ENCODE measurements around the gene CASKIN2. TPM values are rescaled to one million over a fixed set of nuclear protein-coding genes. Genes with fewer than 3 reads are reported as not detected.
A peak's percentile ranks its signal among the peaks of the same experiment; 100 is the strongest.

Gene CASKIN2
- total RNA-seq: 48.2 TPM
- long read RNA-seq, partial matches to known transcripts: 48 of 60 reads
- long read RNA-seq, other reads (novel, unspliced or antisense): 12 of 60 reads

DNA sequence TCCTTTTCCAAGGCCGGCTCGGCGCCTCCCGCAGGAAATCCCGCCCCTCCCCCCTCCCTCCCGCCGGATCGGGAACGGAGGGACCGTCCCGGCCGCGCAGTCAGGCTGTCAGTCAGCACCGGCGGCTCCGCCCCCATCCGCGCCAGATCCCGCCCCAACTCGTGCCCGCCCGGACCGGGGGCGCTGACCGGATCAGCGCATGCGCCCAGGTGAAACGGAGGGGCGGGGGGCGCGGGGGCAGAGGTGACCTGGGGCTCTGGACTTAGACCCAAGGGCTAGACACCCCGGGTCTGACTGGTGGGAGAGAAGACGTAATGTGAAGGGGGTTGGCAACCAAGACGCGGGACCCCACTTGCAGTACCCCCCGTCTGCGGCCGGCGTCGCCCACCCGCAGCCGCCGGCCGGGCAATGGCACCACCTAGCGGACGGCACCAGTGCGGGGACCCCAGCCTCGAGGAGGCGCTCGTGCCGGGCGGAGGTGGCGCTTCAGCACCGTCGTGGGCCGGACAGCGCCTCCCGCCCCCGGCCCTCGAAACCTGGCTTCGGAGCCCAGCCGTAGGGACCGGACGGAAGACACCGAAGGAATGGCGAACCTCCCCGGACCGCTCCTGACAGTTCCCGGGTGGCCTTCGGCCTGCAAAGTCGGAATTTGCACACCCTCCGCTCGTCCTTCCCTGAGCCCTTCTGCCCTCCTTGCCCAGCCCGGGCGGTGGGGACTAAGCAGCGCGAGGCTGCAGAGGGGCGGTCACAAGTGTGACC lies at the start of gene CASKIN2:
Gene CASKIN2, minus strand, starts transcription at position 42 of the 759 bp plus-strand sequence. CDS start 1,733 bp downstream, outside the sequence.
- DNase-seq (ENCODE audit: low spot score): peak; percentile 97
- intact Hi-C loops (cut with DNase I): loop anchor here (1.0 to 5.0 kb wide), 4 partner anchors 72 to 243 kb away; partner anchors contain the start of genes GRB2, MIF4GD and MYO15B

DNA sequence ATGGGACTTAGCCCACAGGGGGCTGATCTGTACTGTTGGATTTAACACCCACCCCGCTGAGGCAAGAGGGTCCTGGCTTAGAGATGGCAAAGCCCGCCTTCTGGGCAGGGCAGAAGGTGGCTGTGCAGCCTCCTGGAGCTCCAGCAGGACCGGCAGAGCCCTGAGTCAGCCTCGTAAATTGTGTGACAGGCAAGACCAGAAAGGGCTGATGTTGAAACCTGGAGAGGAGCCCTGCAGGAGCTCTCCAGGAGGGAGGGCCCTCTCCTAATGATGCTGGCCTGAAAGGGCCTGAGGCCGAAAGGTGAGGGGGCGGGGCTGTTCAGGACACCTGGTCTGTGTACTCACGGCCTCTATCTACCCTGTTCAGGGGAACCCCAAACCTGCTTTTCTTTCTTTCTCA lies 49.7 kb upstream of the CASKIN2 start:
- no peak for DNase-seq (ENCODE audit: low spot score)
- intact Hi-C loops (cut with DNase I): no loop called here

GRCh38 chr17:75564195-75564594 lies 48.9 kb upstream of the CASKIN2 start:
- intact Hi-C loops (cut with DNase I): no loop called here
- no peak for DNase-seq (ENCODE audit: low spot score)

GRCh38 chr17:75563063-75563758 lies 47.9 kb upstream of the CASKIN2 start:
- no peak for DNase-seq (ENCODE audit: low spot score)
- intact Hi-C loops (cut with DNase I): no loop called here

DNA sequence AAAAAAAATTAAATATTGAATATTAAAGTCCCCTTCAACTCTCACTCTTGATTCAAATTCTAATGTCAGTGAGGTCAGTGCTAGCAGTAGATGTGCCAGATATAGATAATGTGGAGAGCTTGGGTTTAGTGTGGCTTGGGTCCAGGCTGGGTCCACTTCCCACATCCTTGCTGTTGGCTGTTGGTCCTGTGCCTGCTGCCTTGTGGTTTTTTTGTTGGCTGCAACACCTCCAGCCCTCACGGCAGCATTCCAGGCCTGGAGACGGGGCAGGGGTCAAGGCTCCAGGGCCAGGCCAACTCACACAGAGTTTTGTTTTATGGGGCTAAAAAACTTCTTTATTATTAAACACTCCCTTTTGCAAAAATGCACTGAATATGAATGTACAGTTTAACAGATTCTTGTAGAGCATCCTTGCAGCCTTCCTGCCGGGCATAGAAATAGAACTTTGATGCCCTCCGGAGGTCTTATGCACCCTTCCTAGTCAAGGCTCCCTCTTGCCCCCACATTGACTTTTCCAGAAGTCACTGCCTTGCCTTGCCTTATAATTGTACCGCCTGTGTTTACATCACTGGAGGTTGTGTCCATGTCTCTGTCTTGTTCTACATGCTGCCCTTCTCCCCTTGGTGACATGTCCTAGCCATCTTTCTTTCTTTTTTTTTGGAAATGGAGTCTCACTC lies 46.7 kb upstream of the CASKIN2 start:
- DNase-seq (ENCODE audit: low spot score): no peak
- intact Hi-C loops (cut with DNase I): no loop called here

- intact Hi-C loops (cut with DNase I): no loop called here
- DNase-seq (ENCODE audit: low spot score): no peak
Measured at GRCh38 chr17:75559958-75560533, 44.7 kb upstream of the CASKIN2 start.

DNA sequence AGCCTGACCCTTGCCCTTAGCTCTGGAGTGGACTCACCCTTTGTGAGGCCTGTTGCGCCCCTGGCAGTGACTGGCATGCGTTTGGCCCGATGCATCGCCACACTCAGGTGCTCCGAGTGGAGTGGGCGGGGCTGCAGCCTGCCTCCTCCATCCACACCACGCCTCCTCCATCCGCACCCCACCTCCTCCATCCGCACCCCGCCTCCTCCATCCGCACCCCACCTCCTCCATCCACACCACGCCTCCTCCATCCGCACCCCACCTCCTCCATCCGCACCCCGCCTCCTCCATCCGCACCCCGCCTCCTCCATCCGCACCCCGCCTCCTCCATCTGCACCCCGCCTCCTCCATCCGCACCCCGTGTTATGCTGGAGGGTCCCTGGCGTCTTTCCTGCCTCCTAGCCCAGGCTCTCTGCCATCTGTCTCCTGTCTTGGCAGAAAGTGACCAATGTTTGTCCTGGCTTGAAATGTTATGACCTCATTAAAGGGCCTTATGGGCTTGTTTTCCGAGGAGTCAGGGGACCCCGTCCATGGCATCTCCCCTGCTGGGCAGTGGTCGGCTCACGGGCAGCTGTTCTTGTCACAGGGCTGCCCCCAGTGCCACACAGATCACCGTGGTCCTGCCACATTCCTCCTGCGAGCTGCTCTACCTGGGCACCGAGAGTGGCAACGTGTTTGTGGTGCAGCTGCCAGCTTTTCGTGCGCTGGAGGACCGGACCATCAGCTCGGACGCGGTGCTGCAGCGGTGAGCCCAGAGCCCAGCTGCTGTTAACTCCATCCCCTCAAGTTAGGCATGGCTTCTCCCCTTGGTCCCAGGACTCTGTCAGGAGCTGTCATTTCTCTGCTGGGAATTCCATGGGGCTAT lies 43.6 kb upstream of the CASKIN2 start:
- DNase-seq (ENCODE audit: low spot score): no peak
- intact Hi-C loops (cut with DNase I): no loop called here

DNA sequence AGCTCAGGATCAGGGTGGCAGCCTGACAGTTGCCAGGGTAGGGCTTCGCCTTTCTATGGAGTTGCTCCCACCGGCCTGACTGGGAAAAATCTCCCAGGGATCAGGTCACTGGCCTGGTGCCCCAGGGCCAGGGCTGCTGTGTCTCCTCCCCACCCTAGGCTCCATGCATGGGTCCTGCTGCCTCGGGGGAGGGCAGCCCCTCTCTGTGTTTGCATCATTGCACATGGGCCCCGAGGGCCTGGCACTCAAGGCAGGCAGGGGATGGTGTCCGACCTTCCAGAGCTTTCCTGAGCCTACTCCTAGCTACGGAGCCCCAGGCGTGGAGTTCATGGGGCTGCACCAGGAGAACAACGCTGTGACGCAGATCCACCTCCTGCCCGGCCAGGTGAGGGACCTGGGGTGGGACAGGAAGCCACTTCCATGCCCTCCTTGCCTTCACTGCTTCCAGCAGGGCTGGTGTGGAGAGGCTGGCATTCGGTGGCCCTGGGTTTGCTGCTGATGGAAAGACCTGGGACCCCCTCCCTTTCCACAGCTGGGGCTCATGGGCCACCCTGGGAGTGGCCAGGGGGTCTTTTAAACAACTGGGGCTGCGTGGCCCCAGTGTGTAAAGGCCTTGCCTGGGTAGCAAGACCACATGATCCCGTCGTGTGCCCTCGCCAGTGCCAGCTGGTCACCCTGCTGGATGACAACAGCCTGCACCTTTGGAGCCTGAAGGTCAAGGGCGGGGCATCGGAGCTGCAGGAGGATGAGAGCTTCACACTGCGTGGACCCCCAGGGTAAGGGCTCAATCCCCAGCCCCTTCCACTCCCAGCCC lies 42.7 kb upstream of the CASKIN2 start:
- DNase-seq (ENCODE audit: low spot score): no peak
- intact Hi-C loops (cut with DNase I): no loop called here

DNA sequence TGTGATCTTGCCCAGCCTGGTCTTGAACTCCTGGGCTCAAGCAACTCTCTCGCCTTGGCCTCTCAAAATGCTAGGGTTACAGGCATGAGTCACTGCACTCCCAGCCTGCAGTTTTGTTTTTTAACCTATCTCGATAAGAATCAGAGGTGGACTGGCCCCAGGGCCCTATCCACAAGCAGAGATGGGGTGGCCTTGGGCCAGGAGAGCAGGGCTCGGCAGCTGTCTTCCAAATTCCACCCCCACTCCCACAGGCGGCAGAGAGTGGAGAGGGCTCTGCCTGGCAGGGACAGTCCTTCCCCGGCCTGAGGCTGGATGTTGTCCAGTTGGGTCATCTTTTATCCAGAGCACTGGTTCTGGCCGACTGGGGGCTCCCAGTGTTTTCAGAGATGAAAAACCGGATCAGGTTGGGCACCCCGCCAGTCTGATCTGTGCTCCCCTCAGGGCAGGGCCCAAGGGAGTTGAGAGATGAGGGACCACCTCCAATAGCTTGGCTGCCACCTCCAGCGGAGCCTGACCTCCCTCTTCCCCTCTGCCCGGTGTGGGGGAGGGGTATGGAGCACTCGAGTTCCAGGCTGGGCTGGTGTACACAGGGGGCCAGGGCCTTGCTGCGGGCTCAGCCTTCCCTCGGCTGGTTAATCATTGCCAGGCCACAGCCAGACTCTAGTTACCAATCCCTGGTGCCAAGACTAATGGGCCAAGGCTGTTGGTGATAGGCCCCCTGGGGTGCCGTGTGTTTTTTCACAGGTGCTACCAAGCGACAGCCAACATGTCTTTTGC lies 41.9 kb upstream of the CASKIN2 start:
- DNase-seq (ENCODE audit: low spot score): no peak
- intact Hi-C loops (cut with DNase I): no loop called here

- no peak for DNase-seq (ENCODE audit: low spot score)
- intact Hi-C loops (cut with DNase I): no loop called here
Measured at GRCh38 chr17:75555679-75556153, 40.4 kb upstream of the CASKIN2 start.

DNA sequence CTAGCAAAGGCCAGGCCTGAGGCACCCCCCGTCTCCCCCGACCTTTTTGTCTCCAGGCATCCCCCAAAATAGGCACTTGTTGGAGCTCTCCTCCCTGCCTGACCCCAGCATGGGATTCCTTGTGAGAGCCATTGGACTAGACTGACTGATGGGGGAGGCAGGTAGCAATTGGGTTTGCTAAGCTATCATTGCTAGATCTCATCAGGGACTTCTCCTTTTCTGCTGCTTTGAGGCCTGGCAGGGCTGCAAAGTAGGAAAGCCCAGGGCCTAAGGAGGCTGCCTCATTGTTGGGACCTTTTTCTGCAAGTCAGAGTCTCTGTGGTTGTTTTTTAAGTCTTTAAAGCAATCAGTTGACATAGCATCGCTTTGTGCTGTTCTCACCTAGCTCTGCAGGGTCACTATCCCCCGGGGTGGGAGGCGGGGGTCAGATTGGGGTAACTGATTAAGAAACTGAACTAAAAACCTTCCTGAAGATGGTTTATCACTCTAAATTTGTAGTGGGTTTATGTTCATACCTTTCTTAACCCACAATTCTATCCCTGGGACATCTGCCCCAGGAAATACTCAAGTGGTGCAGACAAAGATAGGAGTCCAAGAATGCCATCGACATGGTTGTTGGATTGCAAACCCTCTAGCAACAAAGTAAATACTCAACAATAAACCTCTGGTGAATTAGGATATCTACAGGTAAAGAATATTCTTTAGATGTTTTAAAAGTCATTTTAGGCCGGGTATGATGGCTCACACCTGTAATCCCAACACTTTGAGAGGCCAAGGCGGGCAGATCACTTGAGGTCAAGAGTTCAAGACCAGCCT lies 38.2 kb upstream of the CASKIN2 start:
- DNase-seq (ENCODE audit: low spot score): no peak
- intact Hi-C loops (cut with DNase I): no loop called here

- DNase-seq (ENCODE audit: low spot score): no peak
- intact Hi-C loops (cut with DNase I): no loop called here
Measured at GRCh38 chr17:75552425-75553294, 37.3 kb upstream of the CASKIN2 start.

- no peak for DNase-seq (ENCODE audit: low spot score)
- intact Hi-C loops (cut with DNase I): no loop called here
Measured at GRCh38 chr17:75551266-75551665, 35.9 kb upstream of the CASKIN2 start.

GRCh38 chr17:75550139-75550465 lies 34.8 kb upstream of the CASKIN2 start:
- intact Hi-C loops (cut with DNase I): no loop called here
- DNase-seq (ENCODE audit: low spot score): no peak

GRCh38 chr17:75549246-75550138 lies 34.2 kb upstream of the CASKIN2 start:
- intact Hi-C loops (cut with DNase I): no loop called here
- DNase-seq (ENCODE audit: low spot score): no peak

Measured in cardiac septum (tissue), 1 donor.